ENCODE results near the gene TPST2.

DNA sequence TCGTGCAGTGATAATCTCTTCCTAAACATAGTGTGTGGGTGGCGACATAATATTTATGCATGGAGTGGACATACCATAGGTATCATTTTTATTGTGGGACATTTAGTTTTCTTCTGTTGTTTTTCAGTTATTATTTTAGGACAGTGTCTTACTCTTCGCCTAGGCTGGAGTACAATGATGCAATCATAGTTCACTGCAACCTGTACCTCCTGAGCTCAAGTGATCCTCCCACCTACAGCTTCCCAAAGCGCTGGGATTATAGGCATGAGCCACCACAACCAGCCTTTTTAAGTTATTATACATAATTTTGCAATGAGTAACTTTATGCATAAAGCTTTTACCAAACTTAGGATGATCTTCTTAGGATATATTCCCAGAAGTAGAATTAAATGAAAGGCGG lies 103.5 kb downstream of the TPST2 start:
- TF ChIP-seq, protein P1, sequence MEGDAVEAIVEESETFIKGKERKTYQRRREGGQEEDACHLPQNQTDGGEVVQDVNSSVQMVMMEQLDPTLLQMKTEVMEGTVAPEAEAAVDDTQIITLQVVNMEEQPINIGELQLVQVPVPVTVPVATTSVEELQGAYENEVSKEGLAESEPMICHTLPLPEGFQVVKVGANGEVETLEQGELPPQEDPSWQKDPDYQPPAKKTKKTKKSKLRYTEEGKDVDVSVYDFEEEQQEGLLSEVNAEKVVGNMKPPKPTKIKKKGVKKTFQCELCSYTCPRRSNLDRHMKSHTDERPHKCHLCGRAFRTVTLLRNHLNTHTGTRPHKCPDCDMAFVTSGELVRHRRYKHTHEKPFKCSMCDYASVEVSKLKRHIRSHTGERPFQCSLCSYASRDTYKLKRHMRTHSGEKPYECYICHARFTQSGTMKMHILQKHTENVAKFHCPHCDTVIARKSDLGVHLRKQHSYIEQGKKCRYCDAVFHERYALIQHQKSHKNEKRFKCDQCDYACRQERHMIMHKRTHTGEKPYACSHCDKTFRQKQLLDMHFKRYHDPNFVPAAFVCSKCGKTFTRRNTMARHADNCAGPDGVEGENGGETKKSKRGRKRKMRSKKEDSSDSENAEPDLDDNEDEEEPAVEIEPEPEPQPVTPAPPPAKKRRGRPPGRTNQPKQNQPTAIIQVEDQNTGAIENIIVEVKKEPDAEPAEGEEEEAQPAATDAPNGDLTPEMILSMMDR (IDR thresholded peaks at IDR 0.05) = no peak
- no peak for TF ChIP-seq POLR2A (IDR thresholded peaks at IDR 0.05)
- no peak for TF ChIP-seq EP300 (IDR thresholded peaks at IDR 0.05)
